ENCODE data around the gene KRTAP10-12.

GRCh38 chr21:44714905-44715304 is 17.9 kb downstream of the KRTAP10-12 start:
- no peak for TF ChIP-seq CTCF (IDR thresholded peaks at IDR 0.05)
- TF ChIP-seq POLR2A (IDR thresholded peaks at IDR 0.05), result no peak

Measured in esophagus squamous epithelium (tissue), 4 donors.